Activated gamma-delta T cell (primary cell): Measurements from ENCODE around the gene CDC6.

Experiments
- DNase-seq: peaks from one replicate; lab custom pipeline; 2025; lab: John Stamatoyannopoulos, UW

Gene CDC6

DNA sequence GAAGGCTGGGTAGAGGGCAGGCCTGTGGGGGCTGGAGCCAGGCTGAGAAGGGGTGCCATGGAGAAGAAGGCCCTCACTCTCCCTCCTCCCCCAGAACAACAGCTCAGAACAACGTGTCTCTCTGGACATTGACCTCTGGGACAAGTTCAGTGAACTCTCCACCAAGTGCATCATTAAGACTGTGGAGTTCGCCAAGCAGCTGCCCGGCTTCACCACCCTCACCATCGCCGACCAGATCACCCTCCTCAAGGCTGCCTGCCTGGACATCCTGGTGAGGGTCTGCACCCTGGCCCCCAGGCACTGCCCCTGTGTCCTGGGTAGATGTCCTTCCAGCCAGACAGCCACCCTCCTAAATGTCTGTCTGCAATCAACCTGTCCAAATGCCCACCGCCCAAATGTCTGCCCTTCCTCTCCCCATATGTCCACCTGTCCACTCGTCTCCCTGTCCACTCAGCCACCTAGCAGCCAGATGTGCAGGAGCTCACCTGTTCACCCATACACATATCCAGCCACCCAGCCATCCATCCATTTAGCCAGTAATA lies 64.6 kb downstream of the CDC6 start:
- no peak for DNase-seq

DNA sequence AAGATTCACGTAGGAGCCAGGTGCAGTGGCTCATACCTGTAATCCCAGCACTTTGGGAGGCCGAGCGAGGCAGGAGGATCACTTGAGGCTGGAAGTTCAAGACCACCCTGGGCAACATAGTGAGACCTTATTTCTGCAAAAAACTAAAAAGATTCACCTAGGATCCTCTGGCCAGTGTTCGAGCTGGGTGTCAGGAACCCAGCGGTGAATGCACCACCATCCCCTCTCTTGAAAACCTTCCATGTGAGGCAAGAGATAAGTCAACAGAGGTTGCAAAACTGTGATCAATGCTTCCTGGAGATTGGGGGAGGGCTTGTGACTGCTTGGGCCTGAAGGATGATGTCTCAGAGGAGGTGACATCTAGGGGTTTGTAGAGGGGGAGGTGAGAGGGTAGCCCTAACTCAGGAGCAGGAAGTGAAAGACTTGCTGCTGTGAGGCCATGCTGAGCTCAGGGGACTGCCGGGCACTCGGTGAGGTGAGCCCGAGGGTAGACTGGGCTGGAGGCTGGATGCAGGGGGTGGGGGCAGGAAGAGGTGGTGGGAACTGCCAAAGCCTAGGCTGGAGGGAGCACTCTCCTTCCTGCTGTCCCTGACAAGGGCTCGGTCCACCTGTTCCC lies 65.2 kb downstream of the CDC6 start:
- DNase-seq = no peak
